Keratinocyte (primary cell): ENCODE data around the gene ACTN1. TPM values are rescaled to one million over a fixed set of nuclear protein-coding genes. Genes with fewer than 3 reads are reported as not detected.
A peak's percentile ranks its signal among the peaks of the same experiment; 100 is the strongest.
"Not testable (repeated sequence)": the region's sequence is repeated elsewhere in the genome, so short reads cannot be mapped to it uniquely, and the experiment has no call there.

Experiments
- DNase-seq: peaks from one replicate; pipeline ENCODE4 v3.0.0-alpha.2; 2011; ENCODE audit warnings: low read depth, missing footprints, low spot score
- FAIRE-seq: peaks from 2 replicates; lab custom pipeline; 2011; peaks lifted over from hg19 to GRCh38; lab: Jason Lieb, UNC
- H2AFZ ChIP-seq: 2 replicates; pipeline ENCODE4 v1.6.0; 2012; ENCODE audit warnings: low read length, control low read depth, inconsistent platforms; ENCODE audit not compliant: control insufficient read depth
- H3K27ac ChIP-seq: 2 replicates; pipeline ENCODE4 v1.5.1; 2011; ENCODE audit warnings: low read length; ENCODE audit not compliant: control insufficient read depth, insufficient read depth
- H3K27me3 ChIP-seq: 3 replicates; pipeline ENCODE4 v1.6.0; 2011; ENCODE audit warnings: low read length; ENCODE audit not compliant: control insufficient read depth, insufficient read depth; ENCODE audit errors: extremely low read depth
- H3K36me3 ChIP-seq, 2 experiments: 2 replicates in 1 of 2; 3 replicates in 1 of 2; pipeline ENCODE4 v1.5.1; 2011; ENCODE audit warnings: low read length in 2 of 2, mild to moderate bottlenecking in 1 of 2; ENCODE audit not compliant: control insufficient read depth in 2 of 2, insufficient read depth in 2 of 2; ENCODE audit errors: extremely low read depth in 1 of 2
- H3K4me1 ChIP-seq: 3 replicates; pipeline ENCODE4 v1.5.1; 2011; ENCODE audit warnings: low read length; ENCODE audit not compliant: control insufficient read depth, insufficient read depth; ENCODE audit errors: extremely low read depth
- H3K4me2 ChIP-seq: 3 replicates; pipeline ENCODE4 v1.6.0; 2011; ENCODE audit warnings: low read depth, low read length; ENCODE audit not compliant: control insufficient read depth, insufficient read depth; ENCODE audit errors: extremely low read depth
- H3K4me3 ChIP-seq, 3 experiments: fragments of 200-600 bp in 1 of 3; sonication (generic) in 1 of 3; 2 replicates in 2 of 3; 3 replicates in 1 of 3; pipeline ENCODE4 v1.5.1; 2011 to 2016; ENCODE audit warnings: low read length in 3 of 3, mild to moderate bottlenecking in 3 of 3, control low read depth in 2 of 3, inconsistent platforms in 1 of 3, low read depth in 1 of 3, mixed read lengths in 1 of 3, mixed run types in 1 of 3, moderate library complexity in 1 of 3; ENCODE audit not compliant: control insufficient read depth in 2 of 3, insufficient read depth in 2 of 3; ENCODE audit errors: extremely low read depth in 1 of 3
- H3K79me2 ChIP-seq: 2 replicates; pipeline ENCODE4 v1.6.0; 2012; ENCODE audit warnings: low read length; ENCODE audit not compliant: control insufficient read depth, insufficient read depth
- H3K9ac ChIP-seq: 3 replicates; pipeline ENCODE4 v1.6.0; 2011; ENCODE audit warnings: low read length; ENCODE audit not compliant: control insufficient read depth, insufficient read depth; ENCODE audit errors: extremely low read depth
- H3K9me1 ChIP-seq: 3 replicates; pipeline ENCODE4 v1.6.0; 2011; ENCODE audit warnings: low read length; ENCODE audit not compliant: control insufficient read depth, insufficient read depth; ENCODE audit errors: extremely low read depth
- H3K9me3 ChIP-seq: 2 replicates; pipeline ENCODE4 v1.5.1; 2012; ENCODE audit warnings: low read depth, low read length; ENCODE audit not compliant: control insufficient read depth
- H4K20me1 ChIP-seq: 3 replicates; pipeline ENCODE4 v1.6.0; 2011; ENCODE audit warnings: low read length; ENCODE audit not compliant: control insufficient read depth, insufficient read depth; ENCODE audit errors: extremely low read depth
- EZH2 ChIP-seq: IDR thresholded peaks from one replicate; pipeline ENCODE4 v1.6.1; 2012; ENCODE audit warnings: inconsistent platforms, mild to moderate bottlenecking, low read length, moderate library complexity
- dilution Hi-C: fragments of 300-500 bp; cut with MboI; formaldehyde crosslinking; loops from one replicate; pipeline ENCODE4 v1.7.0; 2020; ENCODE audit warnings: low sequenced_read_pairs; ENCODE audit not compliant: extremely low pct_ligation_motif_present
- polyA plus RNA-seq, 5 experiments: library from polyadenylated mRNA; depleted of rRNA in 3 of 5; stranded (reverse) in 3 of 5; stranded (forward) in 1 of 5; unstranded in 1 of 5; fragments of >200 nt; gene quantifications; 1 replicate in 1 of 5; 2 replicates in 3 of 5; 3 replicates in 1 of 5; pipeline versions ENCODE4 v1.2.1 to v1.2.3, GENCODE V29; 2011 to 2012; ENCODE audit warnings: missing spikeins in 2 of 5, low read depth in 1 of 5, low replicate concordance in 1 of 5
- TF ChIP-seq, protein P1 (sequence below), 3 experiments: IDR thresholded peaks in 1 of 3; conservative IDR thresholded peaks in 1 of 3; optimal IDR thresholded peaks in 1 of 3; 2 replicates in 2 of 3; 3 replicates in 1 of 3; pipeline versions ENCODE3 to v1.5.1; 2011; ENCODE audit warnings: low read length in 3 of 3, mild to moderate bottlenecking in 3 of 3, moderate library complexity in 2 of 3, control low read depth in 1 of 3, inconsistent platforms in 1 of 3; ENCODE audit not compliant: insufficient read depth in 2 of 3; ENCODE audit errors: extremely low read depth in 1 of 3

Gene ACTN1
- polyA plus RNA-seq, 1 donor (not counting 4 experiments of a cell fraction or from before 2014, with no cell fraction given), result 558 TPM

DNA sequence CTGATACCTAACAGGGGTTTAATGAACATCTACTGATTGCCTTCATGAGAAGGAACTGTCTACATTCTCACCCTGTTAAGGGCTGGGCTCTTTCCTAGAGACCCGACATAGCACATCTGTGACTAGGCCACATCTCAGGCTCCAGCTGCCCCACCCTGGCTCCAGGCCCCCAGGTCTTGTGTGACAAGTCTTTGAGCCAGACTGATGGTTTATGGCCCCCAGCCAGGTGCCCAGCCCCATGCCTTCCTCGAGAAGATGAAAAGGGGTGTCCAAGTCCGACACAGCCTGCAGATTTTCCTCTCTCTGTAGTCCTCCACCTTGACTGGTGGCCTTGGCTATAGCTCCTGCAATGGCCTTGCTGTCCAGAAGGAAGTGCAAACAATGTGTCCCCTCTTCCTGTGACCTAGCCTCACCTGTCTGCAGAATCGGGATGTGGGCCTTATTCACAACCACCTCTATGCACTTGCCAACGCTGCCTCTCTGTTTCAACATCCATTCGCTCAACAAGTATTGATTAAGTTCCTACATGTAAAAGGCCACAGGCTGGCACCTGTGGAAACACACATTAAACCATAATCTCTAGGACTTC is 4.2 kb downstream of the ACTN1 start:
- H3K4me1 ChIP-seq, result peaks cover 53% of the 10 kb centered on the region
- no peaks in the 10 kb centered on the region for H3K27me3 ChIP-seq
- H4K20me1 ChIP-seq, result peaks cover 60% of the 10 kb centered on the region
- DNase-seq, result no peak
- dilution Hi-C loops, result no loop called here
- peak overlapping the region; percentile 69 for H3K27ac ChIP-seq
- no peak overlapping the region for H2AFZ ChIP-seq
- peaks cover 89% of the 10 kb centered on the region for H3K79me2 ChIP-seq
- TF ChIP-seq EZH2, result no peak
- TF ChIP-seq, protein P1, sequence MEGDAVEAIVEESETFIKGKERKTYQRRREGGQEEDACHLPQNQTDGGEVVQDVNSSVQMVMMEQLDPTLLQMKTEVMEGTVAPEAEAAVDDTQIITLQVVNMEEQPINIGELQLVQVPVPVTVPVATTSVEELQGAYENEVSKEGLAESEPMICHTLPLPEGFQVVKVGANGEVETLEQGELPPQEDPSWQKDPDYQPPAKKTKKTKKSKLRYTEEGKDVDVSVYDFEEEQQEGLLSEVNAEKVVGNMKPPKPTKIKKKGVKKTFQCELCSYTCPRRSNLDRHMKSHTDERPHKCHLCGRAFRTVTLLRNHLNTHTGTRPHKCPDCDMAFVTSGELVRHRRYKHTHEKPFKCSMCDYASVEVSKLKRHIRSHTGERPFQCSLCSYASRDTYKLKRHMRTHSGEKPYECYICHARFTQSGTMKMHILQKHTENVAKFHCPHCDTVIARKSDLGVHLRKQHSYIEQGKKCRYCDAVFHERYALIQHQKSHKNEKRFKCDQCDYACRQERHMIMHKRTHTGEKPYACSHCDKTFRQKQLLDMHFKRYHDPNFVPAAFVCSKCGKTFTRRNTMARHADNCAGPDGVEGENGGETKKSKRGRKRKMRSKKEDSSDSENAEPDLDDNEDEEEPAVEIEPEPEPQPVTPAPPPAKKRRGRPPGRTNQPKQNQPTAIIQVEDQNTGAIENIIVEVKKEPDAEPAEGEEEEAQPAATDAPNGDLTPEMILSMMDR (optimal IDR thresholded peaks at IDR 0.05 in 1 of 3, IDR thresholded peaks at IDR 0.05 in 1 of 3, conservative IDR thresholded peaks at IDR 0.05 in 1 of 3; ENCODE audit: extremely low read depth in 1 of 3, insufficient read depth in 2 of 3, low read length in 3 of 3), result no peak
- peaks cover 30 to 67% of the 10 kb centered on the region in 2 experiments for H3K36me3 ChIP-seq
- no peaks in the 10 kb centered on the region for H3K9me3 ChIP-seq
- peaks cover 12% of the 10 kb centered on the region for H3K9me1 ChIP-seq
- FAIRE-seq, result peak; percentile 81
- H3K4me2 ChIP-seq, result peak overlapping the region; percentile 99
- peak overlapping the region; percentile 13 to 92 (median 86) for H3K4me3 ChIP-seq
- peak overlapping the region; percentile 91 for H3K9ac ChIP-seq

DNA sequence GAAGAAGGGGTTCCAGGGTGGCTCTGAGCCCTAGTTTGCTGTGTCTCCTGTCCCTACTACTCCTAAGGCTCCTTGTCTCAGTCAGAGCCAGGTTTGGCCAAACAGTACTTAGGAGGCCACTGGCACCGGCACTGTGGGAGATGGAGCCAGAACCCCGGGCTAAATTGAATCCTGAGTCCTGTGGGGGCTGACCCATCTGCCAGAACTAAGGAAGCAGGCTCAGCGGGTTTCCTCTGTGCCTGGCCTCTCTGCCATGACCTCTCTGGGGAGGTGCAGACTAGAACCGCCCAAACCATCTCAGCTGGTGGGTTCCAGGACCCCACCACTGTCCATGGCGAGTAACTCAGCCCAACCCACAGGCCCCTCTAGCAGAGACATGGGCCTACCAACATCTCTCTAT is 5.5 kb downstream of the ACTN1 start:
- Histone ChIP-seq H3K79me2 (peaks cover 98% of the 10 kb centered on the region), H3K9me1 (peaks cover 17% of the 10 kb centered on the region), H3K9ac (no peak overlapping the region), H3K4me2 (no peak overlapping the region), H3K27me3 (no peaks in the 10 kb centered on the region), H3K9me3 (no peaks in the 10 kb centered on the region), H2AFZ (no peak overlapping the region), H3K36me3 (peaks cover 30 to 74% of the 10 kb centered on the region in 2 experiments), H3K27ac (no peak overlapping the region), H3K4me1 (peaks cover 64% of the 10 kb centered on the region), H3K4me3 (no peak overlapping the region), H4K20me1 (peaks cover 72% of the 10 kb centered on the region)
- FAIRE-seq (no peak), DNase-seq (no peak)
- dilution Hi-C loops, result no loop called here
- TF ChIP-seq, protein P1 (optimal IDR thresholded peaks at IDR 0.05 in 1 of 3, IDR thresholded peaks at IDR 0.05 in 1 of 3, conservative IDR thresholded peaks at IDR 0.05 in 1 of 3; ENCODE audit: extremely low read depth in 1 of 3, insufficient read depth in 2 of 3, low read length in 3 of 3), result no peak
- no peak for TF ChIP-seq EZH2

DNA sequence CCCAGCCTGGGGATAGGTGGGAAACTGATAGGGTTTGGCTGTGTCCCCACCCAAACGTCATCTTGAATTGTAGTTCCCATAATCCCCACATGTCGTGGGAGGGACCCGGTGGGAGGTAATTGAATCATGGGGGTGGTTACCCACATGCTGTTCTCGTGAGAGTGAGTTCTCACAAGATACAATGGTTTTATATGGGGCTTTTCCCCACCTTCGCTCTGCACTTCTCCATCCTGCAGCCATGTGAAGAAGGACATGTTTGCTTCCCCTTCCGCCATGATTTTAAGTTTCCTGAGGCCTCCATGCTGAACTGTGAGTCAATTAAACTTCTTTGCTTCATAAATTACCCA is 5.9 kb downstream of the ACTN1 start:
- H3K4me2 ChIP-seq, H3K9me3 ChIP-seq, H3K4me3 ChIP-seq, H2AFZ ChIP-seq, dilution Hi-C loops, FAIRE-seq, DNase-seq, H3K27ac ChIP-seq, H3K27me3 ChIP-seq, H3K9ac ChIP-seq: not testable (repeated sequence)
- peaks cover 76% of the 10 kb centered on the region for H4K20me1 ChIP-seq
- peaks cover 30 to 78% of the 10 kb centered on the region in 2 experiments for H3K36me3 ChIP-seq
- peaks cover 68% of the 10 kb centered on the region for H3K4me1 ChIP-seq
- peaks cover 99% of the 10 kb centered on the region for H3K79me2 ChIP-seq
- peaks cover 17% of the 10 kb centered on the region for H3K9me1 ChIP-seq
